Endothelial cell of umbilical vein (primary cell): ENCODE data around the gene MRPL17.

Experiments
- EZH2 ChIP-seq: IDR thresholded peaks from 2 replicates; pipeline ENCODE4 v1.6.1; 2012; ENCODE audit warnings: borderline replicate concordance, low read depth, mild to moderate bottlenecking, moderate library complexity, low read length, inconsistent platforms; ENCODE audit not compliant: severe bottlenecking
- FOS ChIP-seq: IDR thresholded peaks from 2 replicates; pipeline ENCODE4 v1.6.1; 2011; ENCODE audit warnings: mild to moderate bottlenecking, low read length, moderate library complexity, borderline replicate concordance; ENCODE audit not compliant: insufficient read depth
- GATA2 ChIP-seq: IDR thresholded peaks from 2 replicates; pipeline ENCODE4 v1.7.0; 2011; ENCODE audit warnings: low read depth, mild to moderate bottlenecking, moderate library complexity, mixed read lengths, low read length; ENCODE audit not compliant: insufficient read length, insufficient read depth
- MAX ChIP-seq: IDR thresholded peaks from 2 replicates; pipeline ENCODE4 v1.6.1; 2011; ENCODE audit not compliant: insufficient read depth, insufficient read length
- MYC ChIP-seq: IDR thresholded peaks from one replicate; pipeline ENCODE4 v1.6.1; 2011; ENCODE audit warnings: mild to moderate bottlenecking, low read depth, low read length
- POLR2A ChIP-seq: IDR thresholded peaks from 2 replicates; pipeline ENCODE4 v1.6.1; 2012; ENCODE audit warnings: low read depth, mild to moderate bottlenecking, control low read depth, low read length
- POLR2AphosphoS5 ChIP-seq: IDR thresholded peaks from 2 replicates; pipeline ENCODE4 v1.6.1; 2012; ENCODE audit warnings: low read depth, mild to moderate bottlenecking, control low read depth, low read length, moderate library complexity; ENCODE audit not compliant: insufficient read depth
- TF ChIP-seq, protein P1 (sequence below), 2 donors: IDR thresholded peaks; 1 replicate in 1 of 2; 2 replicates in 1 of 2; pipeline ENCODE4 v1.5.1; 2011; ENCODE audit warnings: low read length in 2 of 2, mild to moderate bottlenecking in 2 of 2, moderate library complexity in 2 of 2, control low read depth in 1 of 2, inconsistent platforms in 1 of 2, low read depth in 1 of 2; ENCODE audit not compliant: insufficient read depth in 1 of 2; ENCODE audit errors: extremely low read depth in 1 of 2

- TF ChIP-seq, protein P1, sequence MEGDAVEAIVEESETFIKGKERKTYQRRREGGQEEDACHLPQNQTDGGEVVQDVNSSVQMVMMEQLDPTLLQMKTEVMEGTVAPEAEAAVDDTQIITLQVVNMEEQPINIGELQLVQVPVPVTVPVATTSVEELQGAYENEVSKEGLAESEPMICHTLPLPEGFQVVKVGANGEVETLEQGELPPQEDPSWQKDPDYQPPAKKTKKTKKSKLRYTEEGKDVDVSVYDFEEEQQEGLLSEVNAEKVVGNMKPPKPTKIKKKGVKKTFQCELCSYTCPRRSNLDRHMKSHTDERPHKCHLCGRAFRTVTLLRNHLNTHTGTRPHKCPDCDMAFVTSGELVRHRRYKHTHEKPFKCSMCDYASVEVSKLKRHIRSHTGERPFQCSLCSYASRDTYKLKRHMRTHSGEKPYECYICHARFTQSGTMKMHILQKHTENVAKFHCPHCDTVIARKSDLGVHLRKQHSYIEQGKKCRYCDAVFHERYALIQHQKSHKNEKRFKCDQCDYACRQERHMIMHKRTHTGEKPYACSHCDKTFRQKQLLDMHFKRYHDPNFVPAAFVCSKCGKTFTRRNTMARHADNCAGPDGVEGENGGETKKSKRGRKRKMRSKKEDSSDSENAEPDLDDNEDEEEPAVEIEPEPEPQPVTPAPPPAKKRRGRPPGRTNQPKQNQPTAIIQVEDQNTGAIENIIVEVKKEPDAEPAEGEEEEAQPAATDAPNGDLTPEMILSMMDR (IDR thresholded peaks at IDR 0.05; ENCODE audit: extremely low read depth in 1 of 2, insufficient read depth in 1 of 2, low read depth in 1 of 2, low read length in 2 of 2), result no peak
- no peak for TF ChIP-seq POLR2A
- TF ChIP-seq POLR2AphosphoS5, result no peak
- no peak for TF ChIP-seq MAX
- no peak for TF ChIP-seq MYC
- no peak for TF ChIP-seq EZH2
- TF ChIP-seq FOS, result no peak
- no peak for TF ChIP-seq GATA2
Observed at GRCh38 chr11:6658647-6659046, 24.5 kb downstream of the MRPL17 start.
